ENCODE measurements around the gene CHRM4.

Gene CHRM4
- 0.63 to 3.6 reads per million in 2 donors for total RNA-seq

GRCh38 chr11:46391578-46392420 lies at the start of gene CHRM4:
Gene CHRM4 (minus strand): TSS chr11:46391776. CDS start chr11:46386557, 5,219 bp downstream.
- no peak for DNase-seq

DNA sequence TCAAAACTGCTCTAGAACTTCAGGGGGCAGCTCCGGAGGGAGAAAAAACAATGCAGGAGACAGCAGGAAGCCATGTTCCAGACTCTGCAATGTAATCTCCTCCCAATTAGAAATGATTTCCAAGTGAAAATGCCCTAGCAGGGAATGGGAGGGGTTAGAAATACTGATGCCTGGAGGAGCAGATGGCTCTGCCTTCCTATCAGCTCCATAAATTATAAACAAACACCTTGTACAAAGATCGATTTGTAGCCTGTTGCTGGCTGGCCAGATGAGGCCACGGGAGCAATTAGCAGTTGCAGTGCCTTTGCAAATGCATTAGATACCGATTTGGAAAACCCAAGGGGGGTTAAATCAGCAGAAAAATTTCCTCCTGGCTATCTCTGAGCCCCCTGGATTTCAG lies 46.6 kb upstream of the CHRM4 start:
- DNase-seq, result no peak

DNA sequence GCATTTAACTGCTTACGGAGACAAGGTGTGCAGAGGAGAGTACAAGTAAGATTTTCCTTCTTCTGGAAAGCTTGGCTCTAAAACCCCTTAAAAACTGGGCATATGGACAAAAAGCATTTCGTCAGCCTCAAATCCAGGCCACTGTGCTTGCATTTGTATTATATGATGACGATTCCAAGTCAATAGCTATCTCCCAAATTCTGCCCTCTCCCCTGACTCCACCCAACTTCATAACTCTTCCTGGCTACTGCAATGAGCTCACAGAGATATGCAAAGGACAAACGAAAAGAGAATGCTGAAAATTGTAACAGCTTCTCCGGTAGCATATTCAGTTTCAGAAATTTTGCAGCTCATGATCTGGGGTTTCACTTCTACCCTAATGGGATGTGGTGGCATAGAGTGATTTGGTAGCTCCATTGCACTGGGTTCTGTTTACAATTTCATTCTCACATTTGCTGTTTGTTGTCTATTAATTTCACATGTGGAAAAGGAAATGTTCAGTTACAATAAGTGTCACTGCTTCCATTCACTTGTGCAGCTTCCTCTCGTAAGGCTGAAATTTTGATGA lies 45.6 kb upstream of the CHRM4 start:
- DNase-seq, result no peak

DNA sequence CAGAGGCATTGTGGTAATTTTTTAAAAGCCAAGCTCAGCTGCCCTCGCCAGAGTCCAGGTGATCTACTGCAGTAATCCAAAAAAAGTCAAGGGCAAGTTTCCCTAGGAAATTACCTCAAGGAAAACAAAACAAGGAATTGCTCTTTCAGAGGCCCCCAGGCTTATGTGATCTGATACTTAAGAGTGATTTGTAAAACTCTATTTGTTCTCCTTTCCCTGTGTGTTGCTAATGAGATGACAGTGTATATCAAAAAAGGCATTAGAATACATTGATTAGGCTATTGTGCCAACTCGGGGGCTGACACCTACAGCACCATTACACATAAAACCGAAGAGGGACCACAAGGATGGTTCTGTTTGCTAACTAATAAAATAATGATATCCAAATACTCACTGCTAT lies 44.5 kb upstream of the CHRM4 start:
- DNase-seq, result no peak

- no peak for DNase-seq
These were observed 44.1 kb upstream of the CHRM4 start for GRCh38 chr11:46435679-46436078.

GRCh38 chr11:46431211-46431610 lies 39.6 kb upstream of the CHRM4 start:
- DNase-seq, result no peak

DNA sequence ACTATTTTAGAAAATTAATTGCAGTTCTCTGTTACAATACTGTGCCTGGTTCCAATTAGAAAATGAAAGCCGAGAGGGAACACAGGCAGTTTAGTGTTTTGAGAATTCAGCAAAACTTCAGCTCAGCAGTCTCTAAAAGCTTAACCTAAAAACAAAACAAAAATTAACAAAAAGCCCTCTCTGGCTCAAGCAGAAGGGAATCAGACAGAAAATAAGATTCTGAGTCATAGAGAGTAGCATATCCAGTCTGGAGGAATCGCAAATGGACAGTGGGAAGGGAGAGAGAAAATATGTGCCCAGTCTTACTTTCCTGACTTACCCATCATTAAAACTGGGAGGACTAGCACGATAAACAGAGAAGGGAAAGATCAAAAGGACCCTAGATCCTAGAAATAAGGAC lies 38.1 kb upstream of the CHRM4 start:
- DNase-seq, result no peak

DNA sequence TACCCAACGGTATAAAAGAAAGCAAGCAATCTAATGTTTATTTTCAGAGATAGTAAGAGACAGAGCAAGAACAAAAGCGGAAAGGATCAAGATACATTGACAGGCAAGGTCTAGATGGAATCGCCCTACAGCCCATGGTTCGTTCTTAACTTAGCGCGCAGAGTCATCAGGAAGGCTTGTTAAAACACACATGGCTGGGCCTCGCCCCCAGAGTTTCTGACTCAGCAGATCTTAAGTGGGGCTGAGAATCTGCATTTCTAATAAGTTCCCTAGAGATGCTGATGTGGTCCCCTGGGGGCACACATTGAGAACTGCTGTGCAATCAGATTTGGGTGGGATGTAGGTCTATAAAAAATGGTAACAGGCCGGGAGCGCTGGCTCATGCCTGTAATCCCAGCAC lies 35.8 kb upstream of the CHRM4 start:
- DNase-seq, result no peak

DNA sequence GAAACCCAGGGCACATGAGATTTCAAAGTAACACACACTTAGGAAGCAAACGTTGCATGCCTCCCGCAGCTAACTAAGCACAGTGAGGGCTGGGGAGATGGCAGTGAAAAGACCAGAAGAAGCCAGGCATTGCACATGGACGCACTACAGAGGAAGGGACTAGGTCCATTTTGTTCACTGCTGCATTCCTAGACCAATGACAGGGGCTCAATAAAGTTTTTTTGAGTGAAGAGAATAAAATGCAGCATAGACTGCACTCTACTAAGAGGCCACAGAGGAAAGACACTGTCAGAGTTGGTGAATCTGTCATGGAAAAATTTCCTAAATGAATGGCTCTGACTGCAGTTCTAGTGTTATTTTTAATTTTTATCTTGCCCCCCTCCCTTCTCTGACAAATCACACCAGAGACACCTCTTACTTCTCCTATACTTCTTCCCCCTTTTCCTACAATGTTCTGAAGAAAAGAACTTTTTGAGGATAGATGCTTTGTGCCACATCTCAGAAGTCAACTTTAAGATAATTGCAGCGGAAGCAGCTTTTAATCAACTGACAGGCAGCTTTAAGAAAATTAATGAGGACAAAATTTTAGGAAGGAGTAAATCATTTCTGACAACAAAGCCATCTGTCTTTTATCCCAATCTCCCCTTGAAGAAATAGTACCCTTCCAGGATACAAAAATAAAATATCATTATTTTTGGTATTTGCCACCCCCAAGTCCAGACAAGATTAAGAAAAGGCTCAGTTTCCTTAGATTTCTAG lies 34.8 kb upstream of the CHRM4 start:
- no peak for DNase-seq

- DNase-seq, result no peak
These were observed 31.0 kb upstream of the CHRM4 start for GRCh38 chr11:46422588-46422987.

DNA sequence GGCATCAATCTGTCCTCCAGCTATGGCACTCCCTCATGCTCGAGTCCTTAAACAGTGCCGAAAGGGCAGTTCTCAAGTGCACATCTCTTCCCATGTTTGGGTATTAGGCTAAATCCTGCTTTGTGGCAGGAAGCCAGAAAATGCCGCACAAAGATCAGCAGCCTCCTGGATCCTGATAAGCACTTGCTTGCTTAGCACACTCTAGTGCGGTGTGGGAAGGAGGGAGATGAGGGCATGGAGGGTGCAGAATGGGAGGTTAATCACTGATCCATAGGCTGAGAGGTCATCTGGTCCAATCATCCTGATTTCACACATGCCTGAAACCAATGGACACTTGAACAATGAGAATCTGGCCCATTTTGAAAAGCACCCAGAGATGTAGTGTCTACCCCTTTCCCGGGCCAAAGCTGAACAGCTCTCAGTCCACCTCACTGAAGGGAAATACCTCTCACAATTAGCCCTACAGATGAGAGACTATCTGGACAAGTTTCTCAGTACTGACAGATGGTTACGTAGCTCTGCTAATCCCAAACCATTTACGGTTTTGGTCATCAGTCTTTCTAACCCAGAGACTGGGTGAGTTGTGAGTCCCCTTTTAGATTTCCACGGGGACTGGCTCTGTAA lies 29.8 kb upstream of the CHRM4 start:
- DNase-seq, result no peak

GRCh38 chr11:46420513-46420912 lies 28.9 kb upstream of the CHRM4 start:
- DNase-seq, result no peak

- no peak for DNase-seq
These were observed 27.2 kb upstream of the CHRM4 start for GRCh38 chr11:46418751-46419150.

DNA sequence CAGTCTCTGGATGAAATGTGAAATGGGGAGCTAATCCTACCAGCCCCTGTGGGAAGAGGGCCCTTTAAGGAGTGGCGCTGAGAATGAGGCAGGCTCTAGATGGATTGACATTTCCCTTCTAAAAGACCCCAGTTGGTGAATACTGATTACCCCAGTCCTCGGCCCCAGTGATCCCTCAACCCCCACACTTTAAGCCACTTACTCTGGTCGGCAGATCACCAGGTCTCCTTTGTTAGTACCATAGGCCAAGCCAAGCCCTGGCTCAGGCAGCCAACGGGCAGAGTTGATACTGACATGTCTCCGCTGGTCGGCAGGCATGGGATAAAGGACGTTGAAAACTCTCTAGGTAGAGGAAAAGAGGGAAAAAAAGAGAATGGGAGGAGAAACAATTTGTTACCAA lies 26.1 kb upstream of the CHRM4 start:
- no peak for DNase-seq

- DNase-seq, result no peak
These were observed 23.3 kb upstream of the CHRM4 start for GRCh38 chr11:46414879-46415278.

- no peak for DNase-seq
These were observed 22.9 kb upstream of the CHRM4 start for GRCh38 chr11:46414466-46414796.

- no peak for DNase-seq
These were observed 22.3 kb upstream of the CHRM4 start for GRCh38 chr11:46413760-46414465.

DNA sequence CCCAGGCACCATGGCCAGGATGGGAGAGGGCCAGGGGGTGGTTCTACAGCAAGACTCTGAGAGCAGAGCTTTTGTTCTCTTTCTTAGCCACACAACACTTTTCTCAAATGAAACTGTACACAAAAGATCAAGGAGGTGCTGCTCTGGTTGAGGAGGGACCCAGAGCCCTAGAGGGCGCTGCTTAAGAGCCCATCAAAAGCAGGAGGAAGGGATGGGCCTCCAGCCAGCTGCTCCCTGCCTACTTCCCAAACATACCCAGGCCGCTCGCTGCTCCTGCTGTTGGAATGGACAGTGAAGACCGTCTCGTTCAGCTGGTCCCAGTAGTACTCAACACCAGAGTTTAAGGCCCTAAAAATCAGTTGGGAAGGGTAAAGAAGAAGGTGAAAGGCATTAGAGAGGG lies 18.4 kb upstream of the CHRM4 start:
- DNase-seq, result no peak

GRCh38 chr11:46408407-46408986 lies 16.9 kb upstream of the CHRM4 start:
- DNase-seq, result no peak

DNA sequence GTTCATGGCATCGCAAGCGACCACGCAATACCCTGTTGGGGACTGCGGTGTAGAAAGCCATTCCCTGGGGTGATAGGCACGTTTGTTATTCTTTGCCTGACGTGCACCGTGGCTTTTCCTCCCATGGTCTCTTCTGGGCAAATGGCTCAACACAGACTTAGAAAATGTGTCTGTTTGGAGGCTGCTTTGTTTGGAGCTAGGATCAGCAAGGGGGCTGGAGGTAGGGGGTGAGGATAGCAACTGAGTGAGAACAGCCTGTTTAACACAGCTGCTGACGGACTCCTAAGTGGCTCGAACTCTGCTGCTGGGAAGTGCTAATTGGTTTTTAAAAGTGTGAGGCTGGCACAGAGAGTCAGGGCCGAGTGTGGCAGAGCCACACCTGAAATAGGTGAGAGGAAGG lies 16.1 kb upstream of the CHRM4 start:
- DNase-seq, result no peak

DNA sequence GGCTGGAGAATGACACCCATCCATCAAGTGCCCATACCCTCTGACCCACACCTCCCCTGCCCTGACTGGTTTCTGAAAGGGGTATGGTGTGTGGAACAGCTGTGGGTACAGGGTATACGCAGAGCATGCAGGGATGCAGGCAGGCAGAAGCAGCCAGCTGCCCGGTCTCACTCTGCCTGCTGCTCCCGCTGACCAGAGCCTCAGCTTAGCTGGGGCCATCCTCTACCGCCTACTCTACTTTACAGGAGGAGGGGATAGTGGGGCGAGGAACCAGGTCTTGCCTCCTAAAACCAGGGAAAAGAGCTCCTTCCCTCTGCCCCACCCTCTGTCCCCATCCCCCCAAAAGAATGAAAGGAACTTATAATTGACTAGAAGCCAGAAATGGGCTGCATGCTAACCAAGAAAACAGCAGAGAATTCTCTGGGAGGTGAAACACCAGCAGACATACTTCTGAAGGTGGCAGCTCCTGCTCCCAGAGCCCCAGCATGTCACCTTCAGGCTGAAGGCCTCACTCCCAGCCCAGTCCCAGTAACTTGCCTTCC lies 13.0 kb upstream of the CHRM4 start:
- no peak for DNase-seq

All from T-helper 9 cell (primary cell).